ENCODE data around the gene IGFBP6.

- TF ChIP-seq CTCF (IDR thresholded peaks at IDR 0.05; ENCODE audit: insufficient read depth, low read depth, low read length) (no peak), EZH2 (IDR thresholded peaks at IDR 0.05; ENCODE audit: insufficient read depth, low read length) (no peak)
Observed at GRCh38 chr12:53105712-53106439, 8.4 kb downstream of the IGFBP6 start.

Data from astrocyte (in vitro differentiated cells and primary cell).